Thyroid gland (tissue), 4 donors: ENCODE data around the gene KRT78.

Experiments used
- POLR2A ChIP-seq, 2 donors: fragments of 450-650 bp; IDR thresholded peaks; one replicate each; pipeline ENCODE4 v1.6.1; 2017; ENCODE audit warnings: antibody characterized with exemption in 2 of 2, mild to moderate bottlenecking in 2 of 2, moderate library complexity in 1 of 2
- TF ChIP-seq, protein P1 (sequence below), 6 experiments: fragments of 200-600 bp in 3 of 6; fragments of 450-650 bp in 3 of 6; sonication (generic) in 3 of 6; IDR thresholded peaks; one replicate each; pipeline ENCODE4 v1.5.1; 2016 to 2019; ENCODE audit warnings: antibody characterized with exemption in 6 of 6, mild to moderate bottlenecking in 2 of 6, inconsistent platforms in 1 of 6, moderate library complexity in 1 of 6

DNA sequence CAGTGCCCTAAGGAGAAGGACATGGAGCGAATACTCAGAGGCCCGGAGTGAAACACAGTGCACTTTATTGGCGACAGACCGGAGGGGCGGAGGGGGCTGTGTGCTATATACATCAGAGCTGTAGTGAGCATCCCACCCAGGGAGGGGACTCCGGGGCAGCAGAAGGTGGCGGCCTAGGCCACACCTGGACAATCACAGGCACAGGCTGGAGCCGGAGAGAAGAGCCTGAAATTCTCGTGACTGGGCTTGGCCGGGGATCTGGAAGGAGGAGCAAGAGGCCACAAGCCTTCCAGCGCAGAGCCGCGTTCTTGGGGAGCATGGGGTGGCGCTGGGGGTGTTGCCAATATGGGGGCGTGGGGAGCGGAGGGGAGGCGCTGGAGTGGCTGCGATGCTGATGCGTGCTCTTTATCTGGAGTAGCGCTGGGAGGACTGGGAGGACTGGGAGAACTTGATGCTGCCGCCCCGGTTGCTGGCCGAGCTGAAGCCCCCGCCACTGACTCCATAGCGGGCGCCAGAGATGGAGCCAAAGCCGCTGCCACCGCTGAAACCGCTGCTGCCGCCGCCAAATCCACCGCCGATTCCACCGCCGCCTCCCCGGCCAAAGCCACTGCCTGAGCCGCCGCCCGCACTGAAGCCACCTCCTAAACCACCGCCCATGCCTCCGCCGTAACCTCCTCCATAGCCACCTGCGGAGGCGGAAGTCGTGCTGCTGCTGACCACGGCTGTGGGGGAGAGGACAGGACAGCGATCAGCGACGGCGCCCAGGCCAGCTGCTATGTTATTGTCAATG lies 59.0 kb downstream of the KRT78 start:
- TF ChIP-seq, protein P1, sequence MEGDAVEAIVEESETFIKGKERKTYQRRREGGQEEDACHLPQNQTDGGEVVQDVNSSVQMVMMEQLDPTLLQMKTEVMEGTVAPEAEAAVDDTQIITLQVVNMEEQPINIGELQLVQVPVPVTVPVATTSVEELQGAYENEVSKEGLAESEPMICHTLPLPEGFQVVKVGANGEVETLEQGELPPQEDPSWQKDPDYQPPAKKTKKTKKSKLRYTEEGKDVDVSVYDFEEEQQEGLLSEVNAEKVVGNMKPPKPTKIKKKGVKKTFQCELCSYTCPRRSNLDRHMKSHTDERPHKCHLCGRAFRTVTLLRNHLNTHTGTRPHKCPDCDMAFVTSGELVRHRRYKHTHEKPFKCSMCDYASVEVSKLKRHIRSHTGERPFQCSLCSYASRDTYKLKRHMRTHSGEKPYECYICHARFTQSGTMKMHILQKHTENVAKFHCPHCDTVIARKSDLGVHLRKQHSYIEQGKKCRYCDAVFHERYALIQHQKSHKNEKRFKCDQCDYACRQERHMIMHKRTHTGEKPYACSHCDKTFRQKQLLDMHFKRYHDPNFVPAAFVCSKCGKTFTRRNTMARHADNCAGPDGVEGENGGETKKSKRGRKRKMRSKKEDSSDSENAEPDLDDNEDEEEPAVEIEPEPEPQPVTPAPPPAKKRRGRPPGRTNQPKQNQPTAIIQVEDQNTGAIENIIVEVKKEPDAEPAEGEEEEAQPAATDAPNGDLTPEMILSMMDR (IDR thresholded peaks at IDR 0.05), result no peak
- no peak for TF ChIP-seq POLR2A (IDR thresholded peaks at IDR 0.05)
